ENCODE measurements around the gene YDJC. TPM values are rescaled to one million over a fixed set of nuclear protein-coding genes. Genes with fewer than 3 reads are reported as not detected.
"Not testable (repeated sequence)": the region's sequence is repeated elsewhere in the genome, so short reads cannot be mapped to it uniquely, and the experiment has no call there.

Gene YDJC
- total RNA-seq, 2 experiments from 2014 or later: 59.0 to 81.1 TPM

DNA sequence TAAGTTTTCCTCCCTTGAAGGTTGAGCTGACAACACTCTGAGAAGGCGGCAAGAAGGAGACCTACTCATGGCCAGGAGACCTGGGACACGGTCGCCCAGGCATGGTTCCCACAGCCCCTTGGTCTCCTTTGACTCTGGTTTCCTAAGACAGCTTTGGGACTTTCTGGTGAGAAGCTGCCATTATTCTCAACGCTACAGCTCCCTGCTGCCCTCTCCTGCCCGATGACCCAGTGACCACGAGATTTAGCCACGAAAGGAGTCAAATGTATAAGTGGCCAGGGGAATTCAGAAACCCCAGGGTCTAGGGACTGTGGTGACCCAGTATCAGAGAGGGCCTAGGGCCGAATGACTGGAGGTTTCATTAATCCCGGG, 11.6 kb upstream of the YDJC start:
- H3K4me1 ChIP-seq (ENCODE audit: insufficient read depth, low read length, poor library complexity, severe bottlenecking): peaks cover 17% of the 10 kb centered on the region
- CTCF ChIA-PET (ENCODE audit: unreplicated experiment): interaction anchor here (0.9 to 2.4 kb wide), 4 partner anchors 9 to 24 kb away, joined by 3 to 18 read pairs (median 8); partner anchors contain the start of genes CCDC116, PPIL2 and YDJC
- peak overlapping the region; percentile 83 for H3K4me3 ChIP-seq (ENCODE audit: low read depth, low read length, poor library complexity, severe bottlenecking)
- H4K20me1 ChIP-seq (ENCODE audit: insufficient read depth, low read length): no peaks in the 10 kb centered on the region
- no peak for DNase-seq (ENCODE audit: low spot score)
- no peaks in the 10 kb centered on the region for H3K9me2 ChIP-seq (ENCODE audit: insufficient read depth, low read length)
- peak overlapping the region; percentile 18 for H3K27ac ChIP-seq (ENCODE audit: low read depth, low read length, poor library complexity, severe bottlenecking)
- POLR2A ChIA-PET: interaction anchor here (1.1 to 2.9 kb wide), 5 partner anchors 9 to 15 kb away, joined by 4 to 17 read pairs (median 7); partner anchors contain the start of genes CCDC116 and YDJC
- TSS peak; percentile 97 for BruUV-seq (replicated peaks)
- peaks cover 13% of the 10 kb centered on the region; the same call in 1 of the 2 replicates for H3K36me3 ChIP-seq (ENCODE audit: insufficient read depth, low read length)
- peak overlapping the region; percentile 89; the same call in 1 of the 2 replicates for H2AFZ ChIP-seq (ENCODE audit: low read length)
- intact Hi-C loops (cut with micrococcal nuclease; ENCODE audit: unreplicated experiment): no loop called here
- H3K9me3 ChIP-seq (ENCODE audit: low read length): no peaks in the 10 kb centered on the region
- no peaks in the 10 kb centered on the region; the same call in 1 of the 2 replicates for H3K79me2 ChIP-seq (ENCODE audit: insufficient read depth, low read depth, low read length)
- TF ChIP-seq, protein P1, sequence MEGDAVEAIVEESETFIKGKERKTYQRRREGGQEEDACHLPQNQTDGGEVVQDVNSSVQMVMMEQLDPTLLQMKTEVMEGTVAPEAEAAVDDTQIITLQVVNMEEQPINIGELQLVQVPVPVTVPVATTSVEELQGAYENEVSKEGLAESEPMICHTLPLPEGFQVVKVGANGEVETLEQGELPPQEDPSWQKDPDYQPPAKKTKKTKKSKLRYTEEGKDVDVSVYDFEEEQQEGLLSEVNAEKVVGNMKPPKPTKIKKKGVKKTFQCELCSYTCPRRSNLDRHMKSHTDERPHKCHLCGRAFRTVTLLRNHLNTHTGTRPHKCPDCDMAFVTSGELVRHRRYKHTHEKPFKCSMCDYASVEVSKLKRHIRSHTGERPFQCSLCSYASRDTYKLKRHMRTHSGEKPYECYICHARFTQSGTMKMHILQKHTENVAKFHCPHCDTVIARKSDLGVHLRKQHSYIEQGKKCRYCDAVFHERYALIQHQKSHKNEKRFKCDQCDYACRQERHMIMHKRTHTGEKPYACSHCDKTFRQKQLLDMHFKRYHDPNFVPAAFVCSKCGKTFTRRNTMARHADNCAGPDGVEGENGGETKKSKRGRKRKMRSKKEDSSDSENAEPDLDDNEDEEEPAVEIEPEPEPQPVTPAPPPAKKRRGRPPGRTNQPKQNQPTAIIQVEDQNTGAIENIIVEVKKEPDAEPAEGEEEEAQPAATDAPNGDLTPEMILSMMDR (conservative IDR thresholded peaks at IDR 0.05; ENCODE audit: low read length): no peak
- no peak for TF ChIP-seq EZH2phosphoT487 (IDR thresholded peaks at IDR 0.05; ENCODE audit: borderline replicate concordance, low read depth, low read length)
- H3K4me2 ChIP-seq (ENCODE audit: low read length): peak overlapping the region; percentile 97

DNA sequence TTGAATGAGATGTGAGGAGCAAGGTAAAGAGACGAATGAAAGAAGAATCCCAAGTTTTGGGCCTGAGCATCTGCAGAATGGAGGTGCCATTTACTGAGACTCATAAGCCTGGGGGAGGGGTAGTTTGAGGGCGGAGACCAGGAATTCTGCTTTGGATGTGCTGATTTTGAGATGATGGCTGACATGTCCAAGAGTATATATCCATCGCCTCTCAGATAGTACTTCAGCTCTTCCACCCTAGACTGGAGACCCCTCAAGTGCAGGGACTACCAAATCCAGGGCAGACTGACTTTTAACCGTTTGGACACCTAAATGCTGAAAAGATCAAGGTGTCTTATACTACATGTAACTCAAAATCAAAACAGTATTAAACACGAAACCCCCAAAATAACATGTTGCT, 11.0 kb upstream of the YDJC start:
- peaks cover 10% of the 10 kb centered on the region; the same call in 1 of the 2 replicates for H3K36me3 ChIP-seq (ENCODE audit: insufficient read depth, low read length)
- H3K9me2 ChIP-seq (ENCODE audit: insufficient read depth, low read length): no peaks in the 10 kb centered on the region
- no TSS peak for BruUV-seq (replicated peaks)
- CTCF ChIA-PET (ENCODE audit: unreplicated experiment): interaction anchor here (1.1 to 2.4 kb wide), 3 partner anchors 9 to 12 kb away, joined by 4 to 18 read pairs (median 11); partner anchors contain the start of genes CCDC116 and YDJC
- H3K4me2 ChIP-seq (ENCODE audit: low read length): peak overlapping the region; percentile 97; the same call in 1 of the 2 replicates
- DNase-seq (ENCODE audit: low spot score): no peak
- no peaks in the 10 kb centered on the region for H4K20me1 ChIP-seq (ENCODE audit: insufficient read depth, low read length)
- no peaks in the 10 kb centered on the region for H3K9me3 ChIP-seq (ENCODE audit: low read length)
- POLR2A ChIA-PET: interaction anchor here (1.1 to 2.9 kb wide), 4 partner anchors 8 to 14 kb away, joined by 4 to 17 read pairs (median 8); partner anchors contain the start of genes CCDC116 and YDJC
- intact Hi-C loops (cut with micrococcal nuclease; ENCODE audit: unreplicated experiment): no loop called here
- H3K4me1 ChIP-seq (ENCODE audit: insufficient read depth, low read length, poor library complexity, severe bottlenecking): peaks cover 14% of the 10 kb centered on the region
- H3K4me3 ChIP-seq (ENCODE audit: low read depth, low read length, poor library complexity, severe bottlenecking): no peak overlapping the region
- H3K27ac ChIP-seq (ENCODE audit: low read depth, low read length, poor library complexity, severe bottlenecking): no peak overlapping the region
- H2AFZ ChIP-seq (ENCODE audit: low read length): no peak overlapping the region
- TF ChIP-seq EZH2phosphoT487 (IDR thresholded peaks at IDR 0.05; ENCODE audit: borderline replicate concordance, low read depth, low read length): no peak
- TF ChIP-seq, protein P1 (conservative IDR thresholded peaks at IDR 0.05; ENCODE audit: low read length): no peak
- H3K79me2 ChIP-seq (ENCODE audit: insufficient read depth, low read depth, low read length): no peaks in the 10 kb centered on the region; the same call in 1 of the 2 replicates

DNA sequence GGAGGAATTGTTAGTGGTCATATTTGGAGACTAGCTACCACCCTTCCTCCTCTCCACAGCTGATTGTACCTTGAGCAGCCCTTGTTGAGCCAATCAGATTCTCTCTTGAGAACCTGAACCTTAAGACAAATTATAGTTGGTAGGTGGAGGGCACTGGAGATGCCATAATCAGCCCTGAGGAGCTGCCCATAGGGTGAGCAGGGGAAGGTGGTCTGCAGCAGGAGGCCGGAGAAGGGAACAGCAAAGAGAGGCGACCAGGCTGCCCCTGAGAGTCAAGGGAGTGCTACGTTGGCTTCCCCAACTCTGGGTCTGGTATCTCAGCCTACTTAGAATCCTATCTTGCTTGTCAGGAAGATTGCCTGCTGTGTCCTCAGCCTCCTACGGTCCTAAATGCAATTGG, 9.5 kb upstream of the YDJC start:
- Histone ChIP-seq H3K79me2 (ENCODE audit: insufficient read depth, low read depth, low read length) (no peaks in the 10 kb centered on the region; the same call in 1 of the 2 replicates), H2AFZ (ENCODE audit: low read length) (no peak overlapping the region), H3K9me2 (ENCODE audit: insufficient read depth, low read length) (no peaks in the 10 kb centered on the region), H3K27ac (ENCODE audit: low read depth, low read length, poor library complexity, severe bottlenecking) (no peak overlapping the region), H4K20me1 (ENCODE audit: insufficient read depth, low read length) (no peaks in the 10 kb centered on the region), H3K4me1 (ENCODE audit: insufficient read depth, low read length, poor library complexity, severe bottlenecking) (peaks cover 14% of the 10 kb centered on the region), H3K36me3 (ENCODE audit: insufficient read depth, low read length) (no peaks in the 10 kb centered on the region), H3K4me2 (ENCODE audit: low read length) (no peak overlapping the region), H3K4me3 (ENCODE audit: low read depth, low read length, poor library complexity, severe bottlenecking) (no peak overlapping the region), H3K9me3 (ENCODE audit: low read length) (no peaks in the 10 kb centered on the region)
- DNase-seq (ENCODE audit: low spot score): no peak
- no peak for TF ChIP-seq EZH2phosphoT487 (IDR thresholded peaks at IDR 0.05; ENCODE audit: borderline replicate concordance, low read depth, low read length)
- TF ChIP-seq, protein P1 (conservative IDR thresholded peaks at IDR 0.05; ENCODE audit: low read length): no peak
- POLR2A ChIA-PET: interaction anchor here (0.6 kb wide), 1 partner anchor 23 kb away, joined by 4 read pairs; no protein-coding TSS in a partner anchor
- CTCF ChIA-PET (ENCODE audit: unreplicated experiment): no interaction called here
- no TSS peak for BruUV-seq (replicated peaks)
- intact Hi-C loops (cut with micrococcal nuclease; ENCODE audit: unreplicated experiment): no loop called here

DNA sequence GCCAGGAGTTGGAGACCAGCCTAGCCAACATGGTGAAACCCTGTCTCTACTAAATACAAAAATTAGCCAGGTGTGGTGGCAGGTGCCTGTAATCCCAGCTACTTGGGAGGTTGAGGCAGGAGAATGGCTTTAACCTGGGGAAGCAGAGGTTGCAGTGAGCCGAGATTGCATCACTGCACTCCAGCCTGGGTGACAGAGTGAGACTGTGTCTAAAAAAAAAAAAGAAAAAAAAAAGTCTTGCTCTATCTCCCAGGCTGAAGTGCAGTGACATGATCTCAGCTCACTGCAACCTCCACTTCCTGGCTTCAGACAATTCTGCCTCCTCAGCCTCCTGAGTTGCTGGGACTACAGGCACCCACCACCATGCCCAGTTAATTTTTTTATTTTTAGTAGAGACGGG, 7.6 kb upstream of the YDJC start:
- DNase-seq (ENCODE audit: low spot score); H3K36me3 ChIP-seq (ENCODE audit: insufficient read depth, low read length); H3K4me2 ChIP-seq (ENCODE audit: low read length); H3K9me3 ChIP-seq (ENCODE audit: low read length); H3K79me2 ChIP-seq (ENCODE audit: insufficient read depth, low read depth, low read length); H3K27ac ChIP-seq (ENCODE audit: low read depth, low read length, poor library complexity, severe bottlenecking); H3K4me3 ChIP-seq (ENCODE audit: low read depth, low read length, poor library complexity, severe bottlenecking); H2AFZ ChIP-seq (ENCODE audit: low read length); BruUV-seq (replicated peaks); H4K20me1 ChIP-seq (ENCODE audit: insufficient read depth, low read length); H3K9me2 ChIP-seq (ENCODE audit: insufficient read depth, low read length); intact Hi-C loops (cut with micrococcal nuclease; ENCODE audit: unreplicated experiment); CTCF ChIA-PET (ENCODE audit: unreplicated experiment): not testable (repeated sequence)
- H3K4me1 ChIP-seq (ENCODE audit: insufficient read depth, low read length, poor library complexity, severe bottlenecking): peaks cover 17% of the 10 kb centered on the region
- POLR2A ChIA-PET: interaction anchor here (1.3 kb wide), 2 partner anchors 9 to 11 kb away, joined by 3 read pairs; no protein-coding TSS in a partner anchor
